ENCODE measurements around the gene TRIM62.
"Not testable (repeated sequence)": the region's sequence is repeated elsewhere in the genome, so short reads cannot be mapped to it uniquely, and the experiment has no call there.

TRIM62 gene

GRCh38 chr1:33136041-33136440 is 45.8 kb downstream of the TRIM62 start:
- H3K18ac ChIP-seq (ENCODE audit: low read depth in 1 of 2, low read length in 2 of 2); H2AK5ac ChIP-seq (ENCODE audit: low read length, severe bottlenecking); H2BK120ac ChIP-seq (ENCODE audit: low read depth, low read length); H2BK12ac ChIP-seq (ENCODE audit: low read length in 2 of 2); H3K4me2 ChIP-seq (ENCODE audit: low read length, poor library complexity, severe bottlenecking); H3K4ac ChIP-seq (ENCODE audit: low read depth in 1 of 2, low read length in 2 of 2); H3K4me3 ChIP-seq (ENCODE audit: insufficient read depth in 1 of 2, low read depth in 1 of 2, low read length in 2 of 2); H2AFZ ChIP-seq (ENCODE audit: low read depth, low read length); H3K9ac ChIP-seq (ENCODE audit: low read length); H3K27me3 ChIP-seq (ENCODE audit: control insufficient read depth in 1 of 2, insufficient read depth in 1 of 2, low read length in 2 of 2); H4K91ac ChIP-seq (ENCODE audit: low read length); DNase-seq; H3K79me1 ChIP-seq (replicated peaks; ENCODE audit: low read length, poor library complexity, severe bottlenecking); H2BK15ac ChIP-seq (ENCODE audit: low read depth, poor library complexity, severe bottlenecking); H3K36me3 ChIP-seq (ENCODE audit: control insufficient read depth in 1 of 2, insufficient read depth in 2 of 2, low read depth in 1 of 2, low read length in 2 of 2); H3K27ac ChIP-seq (ENCODE audit: low read length, poor library complexity, severe bottlenecking); H3K14ac ChIP-seq (ENCODE audit: low read length in 2 of 2); H3K23ac ChIP-seq (ENCODE audit: low read length in 2 of 2); H3K9me3 ChIP-seq (ENCODE audit: control insufficient read depth, low read length); H2BK5ac ChIP-seq (ENCODE audit: low read depth, low read length, poor library complexity, severe bottlenecking); H4K8ac ChIP-seq (ENCODE audit: low read length): not testable (repeated sequence)
- H3K4me1 ChIP-seq (ENCODE audit: control insufficient read depth, insufficient read depth, low read depth, low read length), result peaks cover 10% of the 10 kb centered on the region
- 100% methylated on average over 1 of the region's 1 CpG for WGBS

- Histone ChIP-seq H2BK120ac (ENCODE audit: low read depth, low read length) (no peak overlapping the region), H3K27me3 (ENCODE audit: control insufficient read depth in 1 of 2, insufficient read depth in 1 of 2, low read length in 2 of 2) (peaks cover 0 to 6% of the 10 kb centered on the region in 2 experiments), H3K18ac (ENCODE audit: low read depth in 1 of 2, low read length in 2 of 2) (no peak overlapping the region), H3K23ac (ENCODE audit: low read length in 2 of 2) (no peak overlapping the region), H3K4me1 (ENCODE audit: control insufficient read depth, insufficient read depth, low read depth, low read length) (peaks cover 3% of the 10 kb centered on the region), H2BK5ac (ENCODE audit: low read depth, low read length, poor library complexity, severe bottlenecking) (no peak overlapping the region), H3K79me1 (replicated peaks; ENCODE audit: low read length, poor library complexity, severe bottlenecking) (no peaks in the 10 kb centered on the region), H2BK12ac (ENCODE audit: low read length in 2 of 2) (no peak overlapping the region), H4K8ac (ENCODE audit: low read length) (no peak overlapping the region), H3K4ac (ENCODE audit: low read depth in 1 of 2, low read length in 2 of 2) (no peak overlapping the region), H3K4me3 (ENCODE audit: insufficient read depth in 1 of 2, low read depth in 1 of 2, low read length in 2 of 2) (no peak overlapping the region), H3K9ac (ENCODE audit: low read length) (no peak overlapping the region), H3K27ac (ENCODE audit: low read length, poor library complexity, severe bottlenecking) (no peak overlapping the region), H3K14ac (ENCODE audit: low read length in 2 of 2) (no peak overlapping the region), H2BK15ac (ENCODE audit: low read depth, poor library complexity, severe bottlenecking) (no peak overlapping the region), H2AK5ac (ENCODE audit: low read length, severe bottlenecking) (no peak overlapping the region), H3K36me3 (ENCODE audit: control insufficient read depth in 1 of 2, insufficient read depth in 2 of 2, low read depth in 1 of 2, low read length in 2 of 2) (peaks cover 0 to 10% of the 10 kb centered on the region in 2 experiments), H3K9me3 (ENCODE audit: control insufficient read depth, low read length) (no peaks in the 10 kb centered on the region), H3K4me2 (ENCODE audit: low read length, poor library complexity, severe bottlenecking) (no peak overlapping the region), H2AFZ (ENCODE audit: low read depth, low read length) (no peak overlapping the region), H4K91ac (ENCODE audit: low read length) (peak overlapping the region; percentile 8)
- 83% methylated on average over 10 of the region's 10 CpGs for WGBS
- DNase-seq, result no peak
These were observed 48.3 kb downstream of the TRIM62 start for GRCh38 chr1:33133478-33134105.

GRCh38 chr1:33132549-33132948 is 49.3 kb downstream of the TRIM62 start:
- Histone ChIP-seq H3K18ac (ENCODE audit: low read depth in 1 of 2, low read length in 2 of 2) (no peak overlapping the region), H2BK15ac (ENCODE audit: low read depth, poor library complexity, severe bottlenecking) (no peak overlapping the region), H3K23ac (ENCODE audit: low read length in 2 of 2) (no peak overlapping the region), H3K14ac (ENCODE audit: low read length in 2 of 2) (no peak overlapping the region), H3K36me3 (ENCODE audit: control insufficient read depth in 1 of 2, insufficient read depth in 2 of 2, low read depth in 1 of 2, low read length in 2 of 2) (peaks cover 0 to 10% of the 10 kb centered on the region in 2 experiments), H2BK120ac (ENCODE audit: low read depth, low read length) (no peak overlapping the region), H4K91ac (ENCODE audit: low read length) (no peak overlapping the region), H3K4me1 (ENCODE audit: control insufficient read depth, insufficient read depth, low read depth, low read length) (no peaks in the 10 kb centered on the region), H3K27ac (ENCODE audit: low read length, poor library complexity, severe bottlenecking) (no peak overlapping the region), H3K4ac (ENCODE audit: low read depth in 1 of 2, low read length in 2 of 2) (no peak overlapping the region), H3K27me3 (ENCODE audit: control insufficient read depth in 1 of 2, insufficient read depth in 1 of 2, low read length in 2 of 2) (peaks cover 0 to 4% of the 10 kb centered on the region in 2 experiments), H3K9me3 (ENCODE audit: control insufficient read depth, low read length) (no peaks in the 10 kb centered on the region), H2BK12ac (ENCODE audit: low read length in 2 of 2) (no peak overlapping the region), H3K79me1 (replicated peaks; ENCODE audit: low read length, poor library complexity, severe bottlenecking) (no peaks in the 10 kb centered on the region), H3K4me2 (ENCODE audit: low read length, poor library complexity, severe bottlenecking) (no peak overlapping the region), H2AK5ac (ENCODE audit: low read length, severe bottlenecking) (no peak overlapping the region), H3K4me3 (ENCODE audit: insufficient read depth in 1 of 2, low read depth in 1 of 2, low read length in 2 of 2) (no peak overlapping the region), H3K9ac (ENCODE audit: low read length) (no peak overlapping the region), H2AFZ (ENCODE audit: low read depth, low read length) (no peak overlapping the region), H4K8ac (ENCODE audit: low read length) (no peak overlapping the region), H2BK5ac (ENCODE audit: low read depth, low read length, poor library complexity, severe bottlenecking) (no peak overlapping the region)
- no peak for DNase-seq
- 88% methylated on average over 1 of the region's 2 CpGs for whole genome bisulfite sequencing

- no peak overlapping the region for H4K91ac ChIP-seq (ENCODE audit: low read length)
- no peak overlapping the region for H3K9ac ChIP-seq (ENCODE audit: low read length)
- H2BK5ac ChIP-seq (ENCODE audit: low read depth, low read length, poor library complexity, severe bottlenecking), result no peak overlapping the region
- WGBS, result 100% methylated on average over 1 of the region's 2 CpGs
- H4K8ac ChIP-seq (ENCODE audit: low read length), result no peak overlapping the region
- H3K4ac ChIP-seq (ENCODE audit: low read depth in 1 of 2, low read length in 2 of 2), result no peak overlapping the region
- H3K4me2 ChIP-seq (ENCODE audit: low read length, poor library complexity, severe bottlenecking), result no peak overlapping the region
- H3K23ac ChIP-seq (ENCODE audit: low read length in 2 of 2), result no peak overlapping the region
- DNase-seq, result no peak
- H3K4me3 ChIP-seq (ENCODE audit: insufficient read depth in 1 of 2, low read depth in 1 of 2, low read length in 2 of 2), result no peak overlapping the region
- H3K9me3 ChIP-seq (ENCODE audit: control insufficient read depth, low read length), result no peaks in the 10 kb centered on the region
- H3K36me3 ChIP-seq (ENCODE audit: control insufficient read depth in 1 of 2, insufficient read depth in 2 of 2, low read depth in 1 of 2, low read length in 2 of 2), result peaks cover 0 to 10% of the 10 kb centered on the region in 2 experiments
- no peak overlapping the region for H3K27ac ChIP-seq (ENCODE audit: low read length, poor library complexity, severe bottlenecking)
- peaks cover 3% of the 10 kb centered on the region for H3K4me1 ChIP-seq (ENCODE audit: control insufficient read depth, insufficient read depth, low read depth, low read length)
- H2BK120ac ChIP-seq (ENCODE audit: low read depth, low read length), result no peak overlapping the region
- H3K79me1 ChIP-seq (replicated peaks; ENCODE audit: low read length, poor library complexity, severe bottlenecking), result peaks cover 4% of the 10 kb centered on the region
- H2BK15ac ChIP-seq (ENCODE audit: low read depth, poor library complexity, severe bottlenecking), result no peak overlapping the region
- no peaks in the 10 kb centered on the region for H3K27me3 ChIP-seq (ENCODE audit: control insufficient read depth in 1 of 2, insufficient read depth in 1 of 2, low read length in 2 of 2)
- no peak overlapping the region for H2BK12ac ChIP-seq (ENCODE audit: low read length in 2 of 2)
- H3K18ac ChIP-seq (ENCODE audit: low read depth in 1 of 2, low read length in 2 of 2), result no peak overlapping the region
- H3K14ac ChIP-seq (ENCODE audit: low read length in 2 of 2), result no peak overlapping the region
- no peak overlapping the region for H2AK5ac ChIP-seq (ENCODE audit: low read length, severe bottlenecking)
- H2AFZ ChIP-seq (ENCODE audit: low read depth, low read length), result no peak overlapping the region
These were observed 50.7 kb downstream of the TRIM62 start for GRCh38 chr1:33131191-33131590.
